Vagina (tissue), 2 donors: ENCODE measurements around the gene NACAD. TPM values are rescaled to one million over a fixed set of nuclear protein-coding genes. Genes with fewer than 3 reads are reported as not detected.

Source experiments
- DNase-seq, 2 donors: peaks; one replicate each; pipeline ENCODE4 v3.0.0-alpha.2; 2017; ENCODE audit errors: extremely low spot score in 2 of 2
- H3K27ac ChIP-seq: fragments of 200-600 bp; sonication (generic); one replicate; pipeline ENCODE4 v1.5.1; 2019
- H3K27me3 ChIP-seq: fragments of 200-600 bp; sonication (generic); one replicate; pipeline ENCODE4 v1.5.1; 2019
- H3K36me3 ChIP-seq, 2 donors: fragments of 200-600 bp; sonication (generic); one replicate each; pipeline ENCODE4 v1.5.1; 2017 to 2019
- H3K4me1 ChIP-seq: fragments of 200-600 bp; sonication (generic); one replicate; pipeline ENCODE4 v1.5.1; 2019
- H3K4me3 ChIP-seq, 2 donors: fragments of 200-600 bp; sonication (generic); 1 replicate in 1 of 2; 2 replicates in 1 of 2; pipeline ENCODE4 v1.5.1; 2016 to 2019
- H3K9me3 ChIP-seq: fragments of 200-600 bp; sonication (generic); one replicate; pipeline ENCODE4 v1.5.1; 2019
- CTCF ChIP-seq, 3 experiments: fragments of 450-650 bp in 2 of 3; fragments of 200-600 bp in 1 of 3; sonication (generic) in 1 of 3; IDR thresholded peaks; one replicate each; pipeline ENCODE4 v1.5.1; 2017 to 2019; ENCODE audit warnings: antibody characterized with exemption in 3 of 3, mild to moderate bottlenecking in 2 of 3, moderate library complexity in 2 of 3
- POLR2A ChIP-seq, 2 donors: fragments of 450-650 bp; IDR thresholded peaks; one replicate each; pipeline ENCODE4 v1.6.1; 2017; ENCODE audit warnings: antibody characterized with exemption in 2 of 2, mild to moderate bottlenecking in 2 of 2, moderate library complexity in 2 of 2
- POLR2AphosphoS5 ChIP-seq, 2 donors: sonication (generic); formaldehyde crosslinking; IDR thresholded peaks; one replicate each; pipeline ENCODE4 v1.9.0; 2017; ENCODE audit warnings: antibody characterized with exemption in 2 of 2, mild to moderate bottlenecking in 2 of 2, low read depth in 1 of 2; ENCODE audit not compliant: insufficient read depth in 1 of 2
- intact Hi-C: fragments of 100-400 bp; cut with DNase I; formaldehyde crosslinking; loops from one replicate; pipeline ENCODE4 v1.15.1; 2023
- total RNA-seq: library from RNA; depleted of rRNA; stranded (reverse); fragments of >200 nt; gene quantifications from one replicate; pipeline ENCODE4 v1.2.3, GENCODE V29; 2016

Gene NACAD
- total RNA-seq, 1 donor from 2014 or later = 9.6 TPM

- H3K36me3 ChIP-seq = peaks cover 0 to 10% of the 10 kb centered on the region in 2 donors
- no peak for DNase-seq
Observed at GRCh38 chr7:45080958-45081669, 7.7 kb downstream of the NACAD start.

GRCh38 chr7:45080265-45080957 is 8.4 kb downstream of the NACAD start:
- Histone ChIP-seq H3K9me3 (no peaks in the 10 kb centered on the region), H3K4me3 (no peak overlapping the region), H3K4me1 (no peaks in the 10 kb centered on the region), H3K27me3 (no peaks in the 10 kb centered on the region), H3K36me3 (peaks cover 0 to 17% of the 10 kb centered on the region in 2 donors), H3K27ac (no peak overlapping the region)
- no peak for DNase-seq
- intact Hi-C loops = no loop called here
- TF ChIP-seq CTCF (IDR thresholded peaks at IDR 0.05) (no peak), POLR2A (IDR thresholded peaks at IDR 0.05) (no peak), POLR2AphosphoS5 (IDR thresholded peaks at IDR 0.05; ENCODE audit: insufficient read depth in 1 of 2, low read depth in 1 of 2) (no peak)

More at GRCh38 chr7:45080958-45081669, 7.7 kb downstream of the NACAD start:
- Histone ChIP-seq H3K4me1 (no peaks in the 10 kb centered on the region), H3K27me3 (no peaks in the 10 kb centered on the region), H3K27ac (no peak overlapping the region), H3K4me3 (no peak overlapping the region), H3K9me3 (no peaks in the 10 kb centered on the region)
- TF ChIP-seq POLR2A (IDR thresholded peaks at IDR 0.05) = no peak
- TF ChIP-seq CTCF (IDR thresholded peaks at IDR 0.05) = no peak
- no peak for TF ChIP-seq POLR2AphosphoS5 (IDR thresholded peaks at IDR 0.05; ENCODE audit: insufficient read depth in 1 of 2, low read depth in 1 of 2)
- intact Hi-C loops = no loop called here

GRCh38 chr7:45078125-45078681 is 10.6 kb downstream of the NACAD start:
- H3K4me1 ChIP-seq = no peaks in the 10 kb centered on the region
- no peak overlapping the region for H3K4me3 ChIP-seq
- no peaks in the 10 kb centered on the region for H3K27me3 ChIP-seq
- no peak for DNase-seq
- no peaks in the 10 kb centered on the region for H3K9me3 ChIP-seq
- H3K27ac ChIP-seq = no peak overlapping the region
- peaks cover 0 to 39% of the 10 kb centered on the region in 2 donors for H3K36me3 ChIP-seq
- TF ChIP-seq POLR2A (IDR thresholded peaks at IDR 0.05) (no peak), CTCF (IDR thresholded peaks at IDR 0.05) (no peak), POLR2AphosphoS5 (IDR thresholded peaks at IDR 0.05; ENCODE audit: insufficient read depth in 1 of 2, low read depth in 1 of 2) (no peak)
- intact Hi-C loops = no loop called here

GRCh38 chr7:45077579-45077978 is 11.2 kb downstream of the NACAD start:
- no peak overlapping the region for H3K4me3 ChIP-seq
- no peaks in the 10 kb centered on the region for H3K4me1 ChIP-seq
- TF ChIP-seq POLR2A (IDR thresholded peaks at IDR 0.05) = no peak
- TF ChIP-seq CTCF (IDR thresholded peaks at IDR 0.05) = no peak
- TF ChIP-seq POLR2AphosphoS5 (IDR thresholded peaks at IDR 0.05; ENCODE audit: insufficient read depth in 1 of 2, low read depth in 1 of 2) = no peak
- no peak for DNase-seq
- no peak overlapping the region for H3K27ac ChIP-seq
- peaks cover 0 to 45% of the 10 kb centered on the region in 2 donors for H3K36me3 ChIP-seq
- H3K9me3 ChIP-seq = no peaks in the 10 kb centered on the region
- H3K27me3 ChIP-seq = no peaks in the 10 kb centered on the region
- intact Hi-C loops = no loop called here
